ENCODE measurements around the gene CAP2. TPM values are rescaled to one million over a fixed set of nuclear protein-coding genes. Genes with fewer than 3 reads are reported as not detected.
"Not testable (repeated sequence)": the region's sequence is repeated elsewhere in the genome, so short reads cannot be mapped to it uniquely, and the experiment has no call there.

The CAP2 gene
- total and polyA plus RNA-seq, 12 donors, result 42.0 to 211 (median 156) TPM

DNA sequence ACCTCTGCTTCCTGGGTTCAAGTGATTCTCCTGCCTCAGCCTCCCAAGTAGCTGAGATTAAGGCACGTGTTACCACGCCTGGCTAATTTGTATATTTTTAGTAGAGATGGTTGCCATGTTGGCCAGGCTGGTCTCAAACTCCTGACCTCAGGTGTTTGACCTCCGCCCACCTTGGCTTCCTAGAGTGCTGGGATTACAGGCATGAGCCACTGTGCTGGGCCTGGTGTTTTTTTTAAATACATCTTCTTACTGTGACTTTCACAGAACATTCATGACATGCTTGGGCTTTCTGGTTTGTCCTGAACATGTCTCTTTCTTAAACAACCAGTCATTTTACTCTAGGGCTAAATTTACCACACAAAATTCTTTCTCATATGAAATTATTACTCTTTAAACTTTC is 172.0 kb downstream of the CAP2 start:
- H3K4me3 ChIP-seq, result no peak overlapping the region
- H3K4me1 ChIP-seq, result no peaks in the 10 kb centered on the region
- no peaks in the 10 kb centered on the region for H3K36me3 ChIP-seq
- DNase-seq (no peak), ATAC-seq (no peak)
- intact Hi-C loops (cut with DNase I), result no loop called here
- no peak for TF ChIP-seq CTCF (IDR thresholded peaks at IDR 0.05)
- no peaks in the 10 kb centered on the region for H3K27me3 ChIP-seq
- WGBS, 2 donors, result 86 to 89% methylated on average over 3 of the region's 3 CpGs
- no peak overlapping the region for H3K27ac ChIP-seq
- H3K9me3 ChIP-seq, result peaks cover 0 to 43% (median 5%) of the 10 kb centered on the region in 11 donors

GRCh38 chr6:17574866-17575560 is 181.6 kb downstream of the CAP2 start:
- H3K4me1 ChIP-seq, result peaks cover 0 to under 1% (median 0%) of the 10 kb centered on the region in 9 donors
- DNase-seq (no peak), ATAC-seq (no peak)
- no peak overlapping the region for H3K4me3 ChIP-seq
- peaks cover 0 to 11% (median 0%) of the 10 kb centered on the region in 7 donors for H3K27me3 ChIP-seq
- intact Hi-C loops (cut with DNase I), result no loop called here
- no peak overlapping the region for H3K27ac ChIP-seq
- no peak for TF ChIP-seq CTCF (IDR thresholded peaks at IDR 0.05)
- H3K9me3 ChIP-seq, result peaks cover 0 to 20% (median 7%) of the 10 kb centered on the region in 11 donors
- 86 to 87% methylated on average over 8 of the region's 8 CpGs for WGBS, 2 donors
- H3K36me3 ChIP-seq, result no peaks in the 10 kb centered on the region

DNA sequence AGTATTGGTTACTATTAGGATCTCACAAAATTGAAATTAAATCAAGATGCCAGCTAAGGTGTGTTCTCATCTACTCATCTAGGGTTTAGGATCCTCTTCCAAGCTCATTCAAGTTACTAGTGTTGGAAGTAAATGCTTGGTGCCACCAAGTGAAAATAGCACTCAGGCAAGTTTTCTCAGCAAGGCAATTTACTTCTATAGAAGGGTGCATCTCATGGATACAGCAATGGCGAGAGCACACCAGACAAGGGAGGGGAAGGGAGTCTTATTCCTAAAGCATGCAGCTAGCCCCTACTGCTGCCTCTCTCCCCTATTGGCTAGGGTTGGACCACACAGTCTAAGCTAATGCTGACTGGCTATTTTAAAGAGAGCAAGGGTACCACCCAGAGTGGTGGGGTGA is 183.7 kb downstream of the CAP2 start:
- ATAC-seq (no peak), DNase-seq (no peak)
- intact Hi-C loops (cut with DNase I), result no loop called here
- Histone ChIP-seq H3K27ac (no peak overlapping the region), H3K4me1 (peaks cover 0 to 4% (median 0%) of the 10 kb centered on the region in 9 donors), H3K4me3 (no peak overlapping the region), H3K9me3 (peaks cover 0 to 20% (median 7%) of the 10 kb centered on the region in 11 donors), H3K27me3 (peaks cover 0 to 20% (median 0%) of the 10 kb centered on the region in 7 donors), H3K36me3 (no peaks in the 10 kb centered on the region)
- 95 to 100% methylated on average over 1 of the region's 1 CpG for WGBS, 2 donors
- no peak for TF ChIP-seq CTCF (IDR thresholded peaks at IDR 0.05)

- 20 to 22% methylated on average over 39 to 53 of the region's 53 CpGs for WGBS, 2 donors
- DNase-seq (peak in 1 of 2 donors; percentile 31), ATAC-seq (peak; percentile 41 to 92 (median 75))
- TF ChIP-seq CTCF (IDR thresholded peaks at IDR 0.05), result no peak
- no peaks in the 10 kb centered on the region for H3K36me3 ChIP-seq
- H3K9me3 ChIP-seq, result peaks cover 0 to 17% (median 7%) of the 10 kb centered on the region in 11 donors
- peaks cover 0 to 20% (median 0%) of the 10 kb centered on the region in 7 donors for H3K27me3 ChIP-seq
- intact Hi-C loops (cut with DNase I), result loop anchor here (2.0 to 10.0 kb wide), 9 partner anchors 113 to 544 kb away; partner anchors contain the start of genes RBM24 (in 3 of the 10) and NHLRC1 (in 1 of the 10)
- H3K4me1 ChIP-seq, result peaks cover 0 to 14% (median 8%) of the 10 kb centered on the region in 9 donors
- peak overlapping the region in 9 of 10 donors; percentile 0 to 77 (median 47) for H3K27ac ChIP-seq
- peak overlapping the region; percentile 38 to 67 (median 54) for H3K4me3 ChIP-seq
Observed at GRCh38 chr6:17580518-17581048, 187.2 kb downstream of the CAP2 start.

DNA sequence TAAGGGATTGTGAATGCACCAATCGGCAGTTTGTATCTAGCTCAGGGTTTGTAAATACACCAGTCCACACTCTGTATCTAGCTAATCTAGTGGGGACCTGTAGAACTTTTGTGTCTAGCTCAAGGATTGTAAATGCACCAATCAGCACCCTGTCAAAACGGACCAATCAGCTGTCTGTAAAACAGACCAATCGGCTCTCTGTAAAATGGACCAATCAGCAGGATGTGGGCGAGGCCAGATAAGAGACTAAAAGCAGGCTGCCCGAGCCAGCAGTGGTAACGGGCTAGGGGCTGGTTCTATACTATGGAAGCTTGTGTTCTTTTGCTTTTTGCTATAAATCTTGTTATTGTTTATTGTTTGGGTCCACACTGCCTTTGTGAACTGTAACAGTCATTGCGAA is 187.9 kb downstream of the CAP2 start:
- intact Hi-C loops (cut with DNase I), result loop anchor here (2.0 to 10.0 kb wide), 9 partner anchors 114 to 544 kb away; partner anchors contain the start of genes RBM24 (in 3 of the 10) and NHLRC1 (in 1 of the 10)
- not testable (repeated sequence) for H3K27ac ChIP-seq, DNase-seq, ATAC-seq, H3K36me3 ChIP-seq, H3K4me3 ChIP-seq
- Histone ChIP-seq H3K4me1 (peaks cover 0 to 19% (median 8%) of the 10 kb centered on the region in 9 donors), H3K9me3 (peaks cover 0 to 17% (median 7%) of the 10 kb centered on the region in 11 donors), H3K27me3 (peaks cover 0 to 20% (median 0%) of the 10 kb centered on the region in 7 donors)
- WGBS, 2 donors, result 92 to 93% methylated on average over 7 of the region's 7 CpGs
